GM10266 (cell line): ENCODE results near the gene INPP1.
"Not testable (repeated sequence)": the region's sequence is repeated elsewhere in the genome, so short reads cannot be mapped to it uniquely, and the experiment has no call there.

ENCODE experiments used
- DNase-seq: peaks from one replicate; pipeline ENCODE4 v3.0.0; 2012; ENCODE audit errors: extremely low spot score
- TF ChIP-seq, protein P1 (sequence below): IDR thresholded peaks from 2 replicates; pipeline ENCODE4 v1.5.1; 2012; ENCODE audit warnings: mild to moderate bottlenecking, low read depth; ENCODE audit not compliant: control insufficient read depth, insufficient read depth; ENCODE audit errors: missing control alignments

Gene INPP1

GRCh38 chr2:190354003-190354690 lies 10.8 kb downstream of the INPP1 start:
- no peak for DNase-seq
- TF ChIP-seq, protein P1, sequence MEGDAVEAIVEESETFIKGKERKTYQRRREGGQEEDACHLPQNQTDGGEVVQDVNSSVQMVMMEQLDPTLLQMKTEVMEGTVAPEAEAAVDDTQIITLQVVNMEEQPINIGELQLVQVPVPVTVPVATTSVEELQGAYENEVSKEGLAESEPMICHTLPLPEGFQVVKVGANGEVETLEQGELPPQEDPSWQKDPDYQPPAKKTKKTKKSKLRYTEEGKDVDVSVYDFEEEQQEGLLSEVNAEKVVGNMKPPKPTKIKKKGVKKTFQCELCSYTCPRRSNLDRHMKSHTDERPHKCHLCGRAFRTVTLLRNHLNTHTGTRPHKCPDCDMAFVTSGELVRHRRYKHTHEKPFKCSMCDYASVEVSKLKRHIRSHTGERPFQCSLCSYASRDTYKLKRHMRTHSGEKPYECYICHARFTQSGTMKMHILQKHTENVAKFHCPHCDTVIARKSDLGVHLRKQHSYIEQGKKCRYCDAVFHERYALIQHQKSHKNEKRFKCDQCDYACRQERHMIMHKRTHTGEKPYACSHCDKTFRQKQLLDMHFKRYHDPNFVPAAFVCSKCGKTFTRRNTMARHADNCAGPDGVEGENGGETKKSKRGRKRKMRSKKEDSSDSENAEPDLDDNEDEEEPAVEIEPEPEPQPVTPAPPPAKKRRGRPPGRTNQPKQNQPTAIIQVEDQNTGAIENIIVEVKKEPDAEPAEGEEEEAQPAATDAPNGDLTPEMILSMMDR, result no peak

DNA sequence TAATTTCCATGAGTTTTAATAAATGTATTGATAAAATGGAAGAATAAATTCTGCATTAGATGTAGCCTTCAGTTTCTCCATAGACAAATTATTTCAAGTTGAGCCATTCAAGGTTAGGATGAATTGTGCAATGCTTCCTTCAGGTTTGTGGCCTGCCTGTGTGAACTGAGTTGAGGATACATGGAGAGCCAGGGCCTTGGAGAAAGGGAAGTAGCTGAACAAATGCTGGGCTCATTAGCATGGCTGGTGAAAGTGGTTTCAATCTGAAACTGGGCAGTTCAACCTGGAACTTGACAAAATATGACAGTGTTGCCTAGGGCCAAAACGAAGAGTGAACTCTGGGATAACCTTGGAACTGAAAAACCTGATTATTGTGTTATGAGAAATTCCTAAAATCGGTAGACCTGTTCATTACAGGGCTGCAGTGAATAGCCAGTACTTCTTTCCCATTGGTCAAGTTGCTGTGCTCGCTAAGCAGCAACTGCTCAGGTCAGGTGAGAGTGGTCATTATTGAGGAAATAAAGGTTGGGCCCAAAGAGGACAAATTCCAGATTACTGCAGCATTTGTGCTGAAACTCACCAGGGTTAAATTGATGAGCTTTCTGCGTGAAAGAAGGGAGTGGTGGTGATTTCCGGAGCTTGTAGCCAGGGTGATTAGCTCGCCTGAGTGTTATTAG lies 12.7 kb downstream of the INPP1 start:
- no peak for DNase-seq
- TF ChIP-seq, protein P1, result no peak

DNA sequence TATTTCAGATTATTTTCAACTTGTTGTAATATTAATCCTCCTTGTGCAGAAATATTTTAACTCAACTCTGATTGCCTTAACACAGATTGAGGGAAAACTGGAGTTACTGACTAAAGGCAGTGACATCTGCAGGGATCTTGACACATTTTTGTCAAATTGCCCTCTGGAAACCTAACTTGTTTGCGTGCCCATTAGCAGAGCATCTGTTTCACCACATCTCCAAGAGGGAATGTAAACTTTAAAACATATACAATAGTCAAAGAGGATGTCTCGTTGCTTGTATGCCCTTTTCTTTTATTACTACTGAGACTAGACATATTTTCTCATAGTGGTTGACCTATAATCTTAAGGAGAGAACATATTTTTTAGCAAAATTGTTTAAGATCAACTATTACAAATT lies 14.2 kb downstream of the INPP1 start:
- TF ChIP-seq, protein P1, result no peak
- no peak for DNase-seq

DNA sequence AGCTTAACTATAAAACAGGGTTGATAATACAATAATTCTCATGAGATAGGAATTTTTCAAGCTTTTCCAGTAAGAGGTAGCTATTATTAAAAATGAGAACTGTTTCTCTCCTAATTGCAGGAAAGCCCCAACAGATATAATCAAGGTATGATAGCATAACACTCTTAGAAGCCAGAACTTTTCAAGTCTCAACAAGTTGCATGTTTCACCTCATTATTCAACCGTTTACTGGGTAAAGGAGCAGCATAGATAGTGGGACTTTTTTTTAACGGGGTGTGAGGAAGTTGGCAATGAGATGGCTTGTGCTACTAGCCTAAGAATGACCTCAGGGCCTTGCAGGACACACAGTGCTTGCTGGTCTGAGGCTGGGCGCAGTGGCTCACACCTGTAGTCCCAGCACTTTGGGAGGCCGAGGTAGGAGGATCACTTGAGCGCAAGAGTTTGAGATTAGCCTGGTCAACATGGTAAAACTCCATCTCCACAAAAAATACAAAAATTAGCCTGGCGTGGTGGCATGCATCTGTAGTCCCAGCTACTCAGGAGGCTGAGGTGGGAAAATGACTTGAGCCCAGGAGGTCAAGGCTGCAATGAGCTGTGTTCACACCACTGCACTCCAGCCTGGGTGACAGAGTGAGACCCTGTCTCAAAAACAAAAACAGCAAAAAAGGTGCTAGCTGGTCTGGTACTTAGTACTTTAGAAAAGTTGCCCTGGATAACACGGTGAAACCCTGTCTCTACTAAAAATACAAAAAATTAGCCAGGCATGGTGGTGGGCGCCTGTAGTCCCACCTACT lies 15.5 kb downstream of the INPP1 start:
- DNase-seq, result not testable (repeated sequence)

GRCh38 chr2:190360561-190360960 lies 17.2 kb downstream of the INPP1 start:
- DNase-seq, result no peak
- TF ChIP-seq, protein P1, result no peak

DNA sequence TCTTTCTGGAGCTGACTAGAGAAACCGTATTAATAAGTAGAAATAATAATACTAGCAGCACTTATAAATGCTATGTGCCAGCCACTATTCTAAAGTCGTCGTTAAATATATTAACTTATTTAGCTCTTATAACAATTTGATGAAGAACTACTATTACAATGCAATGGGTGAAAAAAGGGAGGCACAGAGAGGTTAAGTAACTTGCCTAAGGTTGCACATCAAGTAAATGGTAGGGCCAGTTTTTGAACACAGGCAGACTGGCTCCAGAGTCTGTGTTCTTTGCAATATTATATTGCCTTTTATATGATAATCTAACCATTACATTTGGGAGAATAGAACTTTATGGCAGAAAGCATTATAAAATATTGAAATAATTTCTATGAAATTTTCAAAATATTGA lies 17.6 kb downstream of the INPP1 start:
- no peak for DNase-seq
- TF ChIP-seq, protein P1, result no peak

DNA sequence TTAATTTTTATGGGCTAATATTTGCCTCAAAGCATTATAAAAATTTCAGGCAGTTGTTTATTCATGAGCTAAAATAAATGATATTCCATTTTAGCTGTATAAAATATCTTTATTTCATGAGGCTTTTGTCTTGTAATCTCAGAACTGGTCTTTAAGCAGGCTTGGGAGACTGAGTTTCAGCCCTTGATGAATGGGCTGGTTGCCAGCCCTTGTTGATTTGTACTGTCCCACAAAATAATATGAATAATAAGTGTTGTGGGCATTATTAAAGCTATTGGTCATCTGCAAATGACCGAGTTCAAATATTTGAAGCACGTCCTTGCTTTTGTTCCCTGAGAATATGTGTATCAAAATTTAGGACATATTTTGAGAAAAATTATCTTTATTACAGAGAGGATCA lies 18.2 kb downstream of the INPP1 start:
- TF ChIP-seq, protein P1, result no peak
- no peak for DNase-seq
